ENCODE data around the gene MACROD2.
A peak's percentile ranks its signal among the peaks of the same experiment; 100 is the strongest.

The MACROD2 gene

DNA sequence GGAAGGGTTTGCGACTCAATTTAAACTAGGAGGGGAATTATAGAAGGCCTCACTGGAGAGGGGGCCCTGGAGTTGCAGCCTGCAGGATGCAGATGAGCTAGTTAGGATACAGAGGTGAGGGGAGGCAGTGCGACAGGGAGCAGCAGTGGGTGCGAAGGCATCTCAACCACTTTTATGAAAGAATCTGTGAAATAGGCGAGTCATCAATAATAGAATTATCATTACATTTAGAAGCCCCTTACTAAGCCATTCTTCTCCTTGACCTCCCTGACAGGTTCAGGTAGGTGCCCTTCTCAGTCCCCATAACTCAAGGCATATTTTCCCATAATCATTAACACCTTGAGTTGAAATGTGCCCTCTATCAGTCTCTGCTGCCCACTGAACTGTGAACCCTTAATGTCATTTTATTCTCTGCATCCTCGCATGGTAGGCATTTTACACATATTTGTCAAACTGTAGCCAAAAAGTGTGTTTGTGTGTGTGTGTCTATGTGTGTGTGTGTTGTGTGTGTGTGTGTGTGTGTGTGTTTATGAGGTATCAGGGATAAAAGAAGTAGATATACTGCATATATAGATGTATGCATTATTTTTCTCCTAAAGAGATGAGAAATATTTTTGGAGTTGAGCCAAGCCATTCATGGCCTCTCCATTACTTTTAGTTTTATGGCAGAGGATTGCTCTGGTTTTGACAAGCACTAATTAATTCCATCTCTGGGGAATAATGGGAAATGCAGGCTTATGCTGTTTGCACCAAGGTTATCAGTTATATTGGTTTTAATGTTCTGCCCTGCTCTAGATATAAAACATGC is 1679.1 kb downstream of the MACROD2 start:
- DNase-seq, result no peak

DNA sequence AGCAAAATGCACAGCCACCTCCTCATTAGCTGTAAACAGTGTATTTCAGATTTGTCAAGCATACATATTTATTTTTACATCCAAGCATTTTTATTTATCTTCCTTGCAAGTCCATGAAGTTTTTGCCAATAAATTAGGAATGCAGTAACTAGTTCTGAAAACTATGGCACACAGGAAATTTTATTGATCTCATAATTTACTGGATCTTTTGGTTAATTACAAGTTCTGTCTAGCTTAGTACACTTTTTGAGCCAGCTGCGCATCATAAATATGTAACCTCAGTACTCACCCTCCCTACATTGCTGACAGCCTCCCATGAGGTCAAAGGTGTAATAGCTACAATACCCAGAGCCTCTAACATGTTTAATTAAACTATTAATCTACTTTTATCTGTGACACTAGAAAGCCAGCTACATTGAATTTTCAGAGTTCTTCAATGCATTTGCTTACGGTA is 1679.8 kb downstream of the MACROD2 start:
- DNase-seq, result no peak

DNA sequence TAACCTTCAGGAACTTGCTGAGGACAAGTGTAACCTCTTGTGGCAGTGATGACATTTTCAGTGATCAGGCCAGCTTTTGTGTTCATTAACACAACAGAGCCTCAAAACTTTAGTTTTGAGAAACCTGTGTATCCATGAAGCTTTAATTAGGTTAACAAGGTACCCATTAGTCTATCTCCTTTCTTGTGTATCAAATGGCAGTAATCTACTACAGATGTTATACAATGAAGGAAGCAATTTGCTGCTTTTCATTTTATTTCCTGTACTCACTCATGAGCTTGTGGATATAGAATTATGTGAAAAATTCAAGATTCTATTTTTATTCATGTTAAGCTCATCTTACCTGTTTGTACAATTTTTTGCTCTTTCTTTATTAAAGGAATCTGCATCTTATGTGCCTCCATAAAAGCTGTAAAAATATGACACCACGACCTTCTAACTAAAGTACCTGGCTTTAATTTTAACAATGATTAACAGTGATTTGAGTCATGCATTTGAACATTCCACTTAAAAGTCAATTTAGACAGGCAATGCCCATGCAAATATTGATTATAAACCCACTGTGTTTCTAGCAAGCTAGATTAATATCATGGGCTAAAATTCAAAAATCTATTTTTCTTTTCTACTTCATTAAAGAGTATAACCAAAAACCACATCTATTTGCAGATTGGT is 1680.6 kb downstream of the MACROD2 start:
- DNase-seq, result no peak

- no peak for DNase-seq
Observed at GRCh38 chr20:15676815-15677214, 1681.5 kb downstream of the MACROD2 start.

DNA sequence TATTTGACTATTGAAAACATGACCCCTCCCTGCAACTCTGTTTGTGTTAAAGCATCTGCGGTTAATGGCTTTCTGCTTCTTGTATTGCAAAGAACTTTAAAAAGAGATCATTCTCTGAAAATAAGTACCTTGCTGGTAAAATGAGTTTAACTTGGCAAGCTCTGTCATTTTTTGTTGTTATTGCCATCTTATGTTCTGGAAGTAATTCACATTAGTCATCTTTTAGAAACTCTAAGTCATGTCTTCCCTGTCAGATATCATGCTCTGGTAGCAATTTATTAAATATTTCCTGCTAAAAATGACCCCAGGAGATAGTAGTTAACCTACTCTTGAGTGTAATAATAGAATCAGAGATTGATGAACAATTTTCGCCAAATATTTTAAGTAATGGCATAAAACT is 1687.4 kb downstream of the MACROD2 start:
- no peak for DNase-seq

- no peak for DNase-seq
Observed at GRCh38 chr20:15692570-15692969, 1697.3 kb downstream of the MACROD2 start.

- DNase-seq, result no peak
Observed at GRCh38 chr20:15699431-15700146, 1704.3 kb downstream of the MACROD2 start.

GRCh38 chr20:15700147-15700765 is 1704.9 kb downstream of the MACROD2 start:
- DNase-seq, result no peak

- DNase-seq, result no peak
Observed at GRCh38 chr20:15702161-15702560, 1706.8 kb downstream of the MACROD2 start.

GRCh38 chr20:15703171-15703911 is 1708.0 kb downstream of the MACROD2 start:
- no peak for DNase-seq

DNA sequence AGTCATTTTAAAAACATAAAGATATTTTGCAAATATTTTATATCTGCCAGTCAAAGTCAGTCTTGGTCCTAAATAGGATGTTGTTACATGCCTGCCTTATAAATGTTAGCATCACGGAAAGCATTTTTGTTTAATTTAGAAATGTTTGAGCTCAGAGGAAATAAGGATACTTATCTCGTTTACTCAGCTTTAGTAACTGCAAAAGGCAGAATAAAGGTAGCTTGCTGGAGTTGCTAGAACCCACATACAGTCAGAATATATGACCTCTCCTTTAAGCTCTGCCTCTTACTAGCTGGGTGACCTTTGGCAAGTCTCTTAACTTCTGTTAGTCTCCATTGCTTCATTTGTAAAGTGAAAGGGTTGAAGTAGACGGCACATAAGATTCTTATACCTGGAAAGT is 1710.7 kb downstream of the MACROD2 start:
- no peak for DNase-seq

DNA sequence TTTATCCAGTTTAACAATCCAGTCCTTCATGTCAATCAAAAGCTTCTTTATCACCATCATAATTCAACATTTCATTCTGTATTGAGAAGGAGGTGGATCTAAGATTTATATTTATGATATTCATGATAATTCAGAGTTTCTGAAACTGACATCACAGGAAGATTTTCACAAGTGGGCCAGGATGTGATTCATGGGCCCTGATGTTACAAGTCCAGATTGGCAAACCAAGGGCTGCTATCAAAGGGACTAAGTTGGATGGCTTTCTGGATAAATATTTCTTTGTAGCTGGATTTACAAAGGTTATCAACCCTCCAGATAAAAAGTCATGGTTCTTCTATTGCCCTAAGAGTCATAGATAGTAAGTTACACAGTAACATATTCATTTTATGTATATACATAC is 1711.4 kb downstream of the MACROD2 start:
- no peak for DNase-seq

DNA sequence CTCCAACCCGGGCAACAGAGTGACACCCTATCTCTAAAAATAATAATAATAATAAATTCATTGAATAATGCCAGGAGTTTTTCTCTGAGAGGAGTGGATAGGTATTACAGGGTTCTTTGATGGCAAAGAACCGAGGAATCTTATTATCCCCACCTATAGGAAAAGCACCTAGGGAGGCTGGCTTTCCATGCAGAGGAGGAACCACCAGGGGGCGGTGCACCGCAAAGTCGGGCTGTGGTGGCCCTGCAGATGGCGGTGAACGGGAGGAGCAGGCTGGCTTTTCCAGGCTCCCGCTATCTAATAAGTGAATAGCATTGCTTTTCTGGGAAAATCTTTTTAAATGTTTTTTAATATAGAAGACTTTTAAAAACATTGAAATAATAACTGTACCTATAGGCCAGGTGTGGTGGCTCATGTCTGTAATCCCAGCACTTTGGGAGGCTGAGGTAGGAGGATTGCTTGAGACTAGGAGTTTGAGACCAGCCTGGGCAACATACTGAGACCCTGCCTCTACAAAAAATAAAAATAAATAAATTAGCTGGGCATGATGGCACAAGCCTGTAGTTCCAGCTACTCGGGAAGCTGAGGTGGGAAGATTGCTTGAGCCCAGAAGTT is 1713.8 kb downstream of the MACROD2 start:
- DNase-seq, result peak in 1 of 2 donors; percentile 6

DNA sequence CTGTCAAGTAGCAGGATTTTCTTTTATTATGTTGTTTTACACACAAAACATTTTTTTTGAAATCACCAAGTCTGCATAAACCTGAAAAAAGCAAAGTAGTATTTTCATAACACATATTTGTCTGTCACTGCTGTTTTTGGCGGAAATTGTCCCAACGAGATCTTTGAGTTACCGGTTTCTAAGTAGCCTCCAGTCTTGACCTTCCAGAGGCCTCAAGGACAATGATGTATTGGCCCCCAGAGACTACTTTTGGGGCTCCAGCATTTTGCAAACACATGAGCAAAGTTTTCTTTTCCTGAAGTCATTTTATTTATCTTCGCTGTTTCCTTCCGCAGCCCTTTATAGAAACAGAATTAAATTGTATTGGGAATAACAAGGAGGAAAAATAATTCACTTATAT is 1715.3 kb downstream of the MACROD2 start:
- DNase-seq, result no peak

DNA sequence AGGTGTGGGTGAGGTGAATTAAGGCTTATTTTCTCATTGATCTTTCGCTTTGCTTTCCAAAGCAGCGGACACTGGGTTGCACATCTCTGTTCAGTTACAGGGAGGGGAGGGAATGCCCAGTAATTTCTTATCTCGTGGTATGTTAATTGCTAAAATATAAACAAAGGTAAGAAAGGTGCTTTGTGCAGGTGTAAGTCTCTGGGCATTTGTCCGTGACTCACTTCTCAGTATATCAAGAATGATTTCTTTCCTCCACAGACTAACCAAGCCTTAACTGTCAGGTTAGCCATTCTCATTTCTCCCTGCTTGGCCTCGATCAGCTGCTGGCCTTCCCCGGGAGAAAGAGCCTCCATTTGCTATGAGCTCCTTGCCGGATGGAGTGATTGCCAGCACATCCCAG is 1715.9 kb downstream of the MACROD2 start:
- no peak for DNase-seq

DNA sequence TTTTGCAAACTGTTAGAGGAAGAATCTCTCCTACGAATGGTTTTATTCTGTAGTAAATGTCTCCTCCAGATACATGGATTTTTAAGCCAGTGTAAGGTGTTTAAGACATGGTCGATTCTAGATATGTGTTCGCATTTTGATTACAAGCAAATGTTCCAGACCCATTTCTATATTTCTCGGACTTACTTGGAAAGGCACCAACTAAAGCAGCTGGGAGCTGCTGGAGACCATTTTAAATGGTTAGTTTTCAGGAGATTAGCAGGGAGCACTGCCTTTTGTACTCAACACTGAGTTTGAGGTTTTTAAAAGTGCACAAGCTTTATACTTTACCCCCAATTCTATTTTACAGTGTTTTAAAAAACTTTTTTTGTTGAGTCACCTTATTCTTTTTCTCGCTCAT is 1720.9 kb downstream of the MACROD2 start:
- DNase-seq, result no peak

GRCh38 chr20:15726416-15726815 is 1731.1 kb downstream of the MACROD2 start:
- no peak for DNase-seq

DNA sequence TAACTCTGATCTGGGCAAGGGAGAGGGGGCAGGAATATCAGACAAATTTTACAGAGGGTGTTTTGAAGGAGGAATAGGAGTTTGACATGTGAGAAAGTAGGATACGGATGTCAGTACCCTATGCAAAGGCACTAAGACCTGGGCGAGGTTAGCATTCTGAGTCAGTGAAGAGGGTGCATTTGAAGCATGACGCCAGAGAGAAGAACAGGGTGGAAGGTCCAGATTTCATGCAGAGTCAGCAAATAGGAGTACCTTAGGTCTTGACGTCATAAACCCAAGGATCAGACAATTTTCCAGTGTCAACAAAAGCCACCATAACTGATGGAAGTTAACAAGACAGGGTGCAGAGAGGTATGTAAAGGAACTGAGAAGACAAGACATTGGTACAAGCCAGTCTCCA is 1738.7 kb downstream of the MACROD2 start:
- no peak for DNase-seq

GRCh38 chr20:15739035-15739434 is 1743.7 kb downstream of the MACROD2 start:
- DNase-seq, result no peak

- no peak for DNase-seq
Observed at GRCh38 chr20:15740046-15740775, 1744.9 kb downstream of the MACROD2 start.

GRCh38 chr20:15742087-15742486 is 1746.8 kb downstream of the MACROD2 start:
- no peak for DNase-seq

Data from hippocampal formation (tissue), 2 donors.